ENCODE results near the gene CYCS. TPM values are rescaled to one million over a fixed set of nuclear protein-coding genes. Genes with fewer than 3 reads are reported as not detected.

The CYCS gene
- total RNA-seq, 1 donor from 2014 or later = 73.0 TPM

DNA sequence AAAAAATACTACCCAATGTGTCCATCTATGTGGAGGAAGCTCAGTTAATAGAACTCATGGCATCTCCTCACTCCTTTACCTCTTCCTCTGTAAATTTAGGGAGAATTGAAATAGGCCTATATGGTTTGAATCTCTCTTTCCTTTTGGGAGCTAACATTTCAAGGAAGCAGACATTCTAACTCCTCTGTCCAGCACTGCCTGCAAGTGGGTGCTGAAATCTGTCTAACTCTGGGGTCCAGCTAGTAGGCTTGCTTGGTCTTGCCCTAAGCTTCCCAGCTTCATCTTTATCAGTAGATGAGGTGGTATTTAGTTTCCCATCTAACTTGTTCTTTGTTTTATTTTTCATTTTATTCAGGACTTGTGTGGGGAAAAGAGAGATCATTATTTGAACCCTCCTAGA lies 23.2 kb downstream of the CYCS start:
- TF ChIP-seq, protein P1, sequence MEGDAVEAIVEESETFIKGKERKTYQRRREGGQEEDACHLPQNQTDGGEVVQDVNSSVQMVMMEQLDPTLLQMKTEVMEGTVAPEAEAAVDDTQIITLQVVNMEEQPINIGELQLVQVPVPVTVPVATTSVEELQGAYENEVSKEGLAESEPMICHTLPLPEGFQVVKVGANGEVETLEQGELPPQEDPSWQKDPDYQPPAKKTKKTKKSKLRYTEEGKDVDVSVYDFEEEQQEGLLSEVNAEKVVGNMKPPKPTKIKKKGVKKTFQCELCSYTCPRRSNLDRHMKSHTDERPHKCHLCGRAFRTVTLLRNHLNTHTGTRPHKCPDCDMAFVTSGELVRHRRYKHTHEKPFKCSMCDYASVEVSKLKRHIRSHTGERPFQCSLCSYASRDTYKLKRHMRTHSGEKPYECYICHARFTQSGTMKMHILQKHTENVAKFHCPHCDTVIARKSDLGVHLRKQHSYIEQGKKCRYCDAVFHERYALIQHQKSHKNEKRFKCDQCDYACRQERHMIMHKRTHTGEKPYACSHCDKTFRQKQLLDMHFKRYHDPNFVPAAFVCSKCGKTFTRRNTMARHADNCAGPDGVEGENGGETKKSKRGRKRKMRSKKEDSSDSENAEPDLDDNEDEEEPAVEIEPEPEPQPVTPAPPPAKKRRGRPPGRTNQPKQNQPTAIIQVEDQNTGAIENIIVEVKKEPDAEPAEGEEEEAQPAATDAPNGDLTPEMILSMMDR (IDR thresholded peaks at IDR 0.05) = no peak
- intact Hi-C loops (cut with micrococcal nuclease) = no loop called here
- Mint-ChIP-seq H3K4me3 (no peak overlapping the region), H3K27ac (no peak overlapping the region), H3K4me1 (no peaks in the 10 kb centered on the region), H3K9me3 (no peaks in the 10 kb centered on the region), H3K36me3 (ENCODE audit: low read depth) (no peaks in the 10 kb centered on the region), H3K27me3 (no peaks in the 10 kb centered on the region)
- CTCF ChIA-PET = interaction anchor here (0.9 to 1.4 kb wide), 2 partner anchors 16 to 281 kb away, joined by 3 to 4 read pairs; no protein-coding TSS in a partner anchor
- DNase-seq (no peak), ATAC-seq (ENCODE audit: low read depth) (no peak)
- POLR2A ChIA-PET = interaction anchor here (1.4 kb wide), 1 partner anchor 24 kb away, joined by 3 read pairs; the partner anchor contains the start of gene CYCS

DNA sequence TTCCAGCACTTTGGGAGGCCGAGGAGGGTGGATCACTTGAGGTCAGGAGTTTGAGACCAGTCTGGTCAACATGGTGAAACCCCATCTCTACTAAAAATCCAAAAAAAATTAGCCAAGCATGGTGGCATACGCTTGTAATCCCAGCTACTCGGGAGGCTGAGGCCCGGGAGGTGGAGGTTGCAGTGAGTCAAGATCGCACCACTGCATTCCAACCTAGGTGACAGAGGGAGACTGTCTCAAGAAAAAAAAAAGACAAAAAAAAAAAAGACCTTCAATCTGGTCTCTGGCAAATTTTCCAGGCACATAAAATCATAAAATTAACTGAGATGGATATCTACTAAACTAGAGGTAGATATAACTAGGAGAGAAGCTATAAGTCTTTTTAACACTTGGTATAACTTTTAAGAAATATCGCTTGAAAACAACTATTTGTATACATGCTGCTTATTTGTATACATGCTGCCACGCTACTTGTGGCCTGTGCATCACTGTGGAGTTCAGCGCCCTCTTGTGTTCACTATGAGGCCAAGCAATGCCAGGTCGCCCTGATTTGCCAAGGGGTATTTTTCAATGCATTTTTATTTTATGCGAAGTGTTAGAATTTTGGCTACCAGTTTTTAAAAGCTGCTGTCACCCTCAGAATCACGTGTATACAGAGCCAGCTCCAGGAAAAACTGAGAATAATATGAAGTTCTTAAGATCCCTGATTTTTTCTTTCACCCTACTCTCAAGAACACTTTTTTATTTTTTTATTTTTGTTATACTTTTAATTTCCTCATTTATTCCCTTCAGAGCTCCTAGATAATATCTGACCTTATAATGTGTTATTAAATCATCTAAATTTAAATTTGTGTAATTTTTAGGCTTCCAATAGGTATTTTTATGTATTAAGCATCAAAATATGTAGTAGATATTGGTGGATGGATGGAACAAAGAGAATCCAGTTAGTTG lies 26.7 kb downstream of the CYCS start:
- Mint-ChIP-seq H3K4me1 (peaks cover 5% of the 10 kb centered on the region), H3K9me3 (no peaks in the 10 kb centered on the region), H3K36me3 (ENCODE audit: low read depth) (no peaks in the 10 kb centered on the region), H3K27ac (no peak overlapping the region), H3K4me3 (no peak overlapping the region), H3K27me3 (peaks cover 3% of the 10 kb centered on the region)
- POLR2A ChIA-PET = interaction anchor here (0.7 to 1.1 kb wide), 2 partner anchors 19 to 278 kb away, joined by 3 to 4 read pairs; no protein-coding TSS in a partner anchor
- peak; percentile 87 for ATAC-seq (ENCODE audit: low read depth)
- no peak for DNase-seq
- CTCF ChIA-PET = interaction anchor here (0.6 to 11.6 kb wide), 13 partner anchors 8 to 1507 kb away, joined by 3 to 213 read pairs (median 4); partner anchors contain the start of gene CYCS
- TF ChIP-seq, protein P1 (IDR thresholded peaks at IDR 0.05) = peak; percentile 31
- intact Hi-C loops (cut with micrococcal nuclease) = loop anchor here (1.0 to 10.0 kb wide), 8 partner anchors 18 to 1236 kb away; partner anchors contain the start of genes CYCS and PALS2

DNA sequence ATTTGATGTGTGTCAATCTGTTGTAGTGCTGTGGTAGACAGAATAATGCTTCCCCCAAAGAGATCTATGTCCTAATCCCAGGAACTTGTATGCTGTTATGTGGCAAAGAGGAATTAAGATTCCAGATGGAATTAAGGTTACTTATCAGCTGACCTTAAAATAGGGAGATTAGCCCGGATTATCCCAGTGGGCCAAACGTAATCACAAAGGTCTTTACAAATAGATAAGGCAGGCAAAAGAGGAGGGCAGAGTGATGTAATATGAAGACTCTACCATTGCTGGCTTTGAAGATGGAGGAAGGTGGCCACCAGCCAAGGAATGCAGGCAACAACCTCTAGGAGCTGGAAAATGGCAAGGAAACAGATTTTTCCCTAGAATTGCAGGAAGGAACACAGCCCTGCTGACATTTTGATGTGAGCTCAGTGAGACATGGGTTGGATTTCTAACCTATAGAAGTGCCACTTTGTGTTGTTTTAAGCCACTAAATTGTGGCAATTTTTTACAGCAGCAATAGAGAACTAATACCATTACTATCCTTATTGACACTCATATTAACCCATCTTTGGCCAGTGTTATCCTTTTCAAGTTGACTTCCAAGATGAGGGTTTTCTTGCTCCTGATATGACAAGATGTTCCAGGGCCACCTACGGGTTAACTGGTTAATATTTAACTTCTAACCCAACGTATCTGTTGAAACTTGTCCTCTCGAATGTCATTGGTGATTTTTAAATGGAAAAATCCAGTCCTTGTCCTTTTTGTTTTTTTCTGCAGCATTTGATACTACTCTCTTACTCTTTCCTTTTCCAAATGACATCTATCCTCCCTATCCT lies 29.3 kb downstream of the CYCS start:
- Mint-ChIP-seq H3K36me3 (ENCODE audit: low read depth) (no peaks in the 10 kb centered on the region), H3K4me3 (no peak overlapping the region), H3K27ac (no peak overlapping the region), H3K9me3 (no peaks in the 10 kb centered on the region), H3K27me3 (peaks cover 3% of the 10 kb centered on the region), H3K4me1 (peaks cover 8% of the 10 kb centered on the region)
- TF ChIP-seq, protein P1 (IDR thresholded peaks at IDR 0.05) = no peak
- POLR2A ChIA-PET = interaction anchor here (0.7 kb wide), 1 partner anchor 9 kb away, joined by 3 read pairs; no protein-coding TSS in a partner anchor
- ATAC-seq (ENCODE audit: low read depth) = no peak
- intact Hi-C loops (cut with micrococcal nuclease) = loop anchor here (2.0 to 10.0 kb wide), 5 partner anchors 381 to 1525 kb away; partner anchors contain the start of gene PALS2
- CTCF ChIA-PET = interaction anchor here (1.7 to 11.6 kb wide), 7 partner anchors 10 to 376 kb away, joined by 4 to 213 read pairs (median 16); no protein-coding TSS in a partner anchor
- no peak for DNase-seq

DNA sequence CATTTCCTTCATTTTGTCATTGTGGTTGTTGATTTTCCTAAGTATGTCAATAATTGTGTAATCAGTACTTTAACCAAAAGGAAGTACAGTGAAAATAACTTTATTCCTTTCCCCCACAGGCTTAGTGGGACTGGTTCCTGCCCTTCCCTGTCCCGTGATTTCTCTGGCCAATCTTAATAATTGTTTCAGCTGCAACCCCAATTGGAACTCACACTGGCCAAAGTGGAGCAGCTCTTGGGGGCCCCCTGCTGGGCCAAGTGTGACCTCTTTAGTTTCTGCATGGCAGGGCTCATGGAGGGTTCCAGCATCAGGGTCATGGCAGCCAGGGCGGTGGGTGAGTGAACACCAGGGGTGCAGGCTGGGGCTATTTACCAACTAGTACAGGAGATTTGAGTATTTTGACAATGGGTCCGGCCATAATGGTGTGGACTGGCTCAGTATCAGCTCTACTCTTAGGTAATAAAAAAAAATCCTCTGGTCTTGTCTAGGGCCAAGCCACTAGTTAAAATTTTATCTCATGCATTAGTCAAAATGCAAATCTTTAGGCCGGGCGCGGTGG lies 31.7 kb downstream of the CYCS start:
- Mint-ChIP-seq H3K27ac (no peak overlapping the region), H3K4me3 (no peak overlapping the region), H3K36me3 (ENCODE audit: low read depth) (no peaks in the 10 kb centered on the region), H3K9me3 (no peaks in the 10 kb centered on the region), H3K27me3 (peaks cover 3% of the 10 kb centered on the region), H3K4me1 (peaks cover 8% of the 10 kb centered on the region)
- POLR2A ChIA-PET = interaction anchor here (1.0 to 1.3 kb wide), 2 partner anchors 32 to 272 kb away, joined by 3 to 4 read pairs; partner anchors contain the start of gene CYCS
- ATAC-seq (ENCODE audit: low read depth) = peak; percentile 89
- intact Hi-C loops (cut with micrococcal nuclease) = loop anchor here (1.0 to 10.0 kb wide), 5 partner anchors 273 to 1546 kb away; no protein-coding TSS in a partner anchor
- peak; percentile 71 for DNase-seq
- TF ChIP-seq, protein P1 (IDR thresholded peaks at IDR 0.05) = no peak
- CTCF ChIA-PET = interaction anchor here (0.6 to 11.6 kb wide), 24 partner anchors 9 to 1546 kb away, joined by 3 to 213 read pairs (median 5); partner anchors contain the start of gene OSBPL3
